ENCODE results near the gene UBXN11.

The UBXN11 gene

GRCh38 chr1:26345718-26346117, 39.3 kb upstream of the UBXN11 start:
- H3K9me2 ChIP-seq (ENCODE audit: low read depth, low read length), result no peaks in the 10 kb centered on the region
- no peak overlapping the region for H3K27ac ChIP-seq (ENCODE audit: low read depth, low read length, poor library complexity, severe bottlenecking)
- no peak overlapping the region for H3K9ac ChIP-seq (ENCODE audit: low read length)
- no peak for TF ChIP-seq CTCF (IDR thresholded peaks at IDR 0.05; ENCODE audit: low read length)
- no peak for TF ChIP-seq EZH2 (IDR thresholded peaks at IDR 0.05; ENCODE audit: borderline replicate concordance, low read length)
- no peaks in the 10 kb centered on the region for H3K9me3 ChIP-seq (ENCODE audit: low read length)
- no peaks in the 10 kb centered on the region for H4K20me1 ChIP-seq (ENCODE audit: insufficient read depth, low read length)
- H3K4me2 ChIP-seq (ENCODE audit: low read length), result no peak overlapping the region
- H3K79me2 ChIP-seq (ENCODE audit: insufficient read depth, low read length), result no peaks in the 10 kb centered on the region
- H3K27me3 ChIP-seq (ENCODE audit: insufficient read depth, low read length), result no peaks in the 10 kb centered on the region
- H2AFZ ChIP-seq (ENCODE audit: low read length), result no peak overlapping the region
- no peaks in the 10 kb centered on the region for H3K4me1 ChIP-seq (ENCODE audit: insufficient read depth, low read length, severe bottlenecking)
- H3K36me3 ChIP-seq (ENCODE audit: insufficient read depth, low read length), result no peaks in the 10 kb centered on the region
- no peak overlapping the region for H3K4me3 ChIP-seq (ENCODE audit: low read depth, low read length, poor library complexity, severe bottlenecking)
- H3F3A ChIP-seq (ENCODE audit: insufficient read depth, low read length), result no peaks in the 10 kb centered on the region

GRCh38 chr1:26344147-26344920, 37.9 kb upstream of the UBXN11 start:
- TF ChIP-seq CTCF (IDR thresholded peaks at IDR 0.05; ENCODE audit: low read length), result no peak
- no peak for TF ChIP-seq EZH2 (IDR thresholded peaks at IDR 0.05; ENCODE audit: borderline replicate concordance, low read length)
- no peaks in the 10 kb centered on the region for H3K9me3 ChIP-seq (ENCODE audit: low read length)
- no peak overlapping the region for H3K4me2 ChIP-seq (ENCODE audit: low read length)
- no peaks in the 10 kb centered on the region for H3K79me2 ChIP-seq (ENCODE audit: insufficient read depth, low read length)
- no peaks in the 10 kb centered on the region for H3K4me1 ChIP-seq (ENCODE audit: insufficient read depth, low read length, severe bottlenecking)
- H4K20me1 ChIP-seq (ENCODE audit: insufficient read depth, low read length), result no peaks in the 10 kb centered on the region
- H3K4me3 ChIP-seq (ENCODE audit: low read depth, low read length, poor library complexity, severe bottlenecking), result no peak overlapping the region
- no peak overlapping the region for H3K9ac ChIP-seq (ENCODE audit: low read length)
- no peaks in the 10 kb centered on the region for H3K9me2 ChIP-seq (ENCODE audit: low read depth, low read length)
- no peak overlapping the region for H2AFZ ChIP-seq (ENCODE audit: low read length)
- no peak overlapping the region for H3K27ac ChIP-seq (ENCODE audit: low read depth, low read length, poor library complexity, severe bottlenecking)
- no peaks in the 10 kb centered on the region for H3F3A ChIP-seq (ENCODE audit: insufficient read depth, low read length)
- H3K27me3 ChIP-seq (ENCODE audit: insufficient read depth, low read length), result no peaks in the 10 kb centered on the region
- no peaks in the 10 kb centered on the region for H3K36me3 ChIP-seq (ENCODE audit: insufficient read depth, low read length)

- Histone ChIP-seq H4K20me1 (ENCODE audit: insufficient read depth, low read length) (no peaks in the 10 kb centered on the region), H3K27me3 (ENCODE audit: insufficient read depth, low read length) (no peaks in the 10 kb centered on the region), H3K4me1 (ENCODE audit: insufficient read depth, low read length, severe bottlenecking) (peaks cover 16% of the 10 kb centered on the region), H3K9ac (ENCODE audit: low read length) (no peak overlapping the region), H3K9me2 (ENCODE audit: low read depth, low read length) (no peaks in the 10 kb centered on the region), H3K4me2 (ENCODE audit: low read length) (no peak overlapping the region), H3F3A (ENCODE audit: insufficient read depth, low read length) (no peaks in the 10 kb centered on the region), H3K79me2 (ENCODE audit: insufficient read depth, low read length) (no peaks in the 10 kb centered on the region), H3K36me3 (ENCODE audit: insufficient read depth, low read length) (no peaks in the 10 kb centered on the region), H3K4me3 (ENCODE audit: low read depth, low read length, poor library complexity, severe bottlenecking) (no peak overlapping the region), H3K9me3 (ENCODE audit: low read length) (no peaks in the 10 kb centered on the region), H2AFZ (ENCODE audit: low read length) (no peak overlapping the region), H3K27ac (ENCODE audit: low read depth, low read length, poor library complexity, severe bottlenecking) (no peak overlapping the region)
- TF ChIP-seq EZH2 (IDR thresholded peaks at IDR 0.05; ENCODE audit: borderline replicate concordance, low read length), result no peak
- no peak for TF ChIP-seq CTCF (IDR thresholded peaks at IDR 0.05; ENCODE audit: low read length)
Measured at GRCh38 chr1:26340047-26340481, 33.6 kb upstream of the UBXN11 start.
